NT2/D1 (cell line): Measurements from ENCODE around the gene FBLN2.

Experiments used
- DNase-seq: peaks from one replicate; pipeline ENCODE4 v3.0.0-alpha.2; 2011; ENCODE audit warnings: low read depth, low spot score
- H3K27me3 ChIP-seq: 2 replicates; pipeline ENCODE4 v1.6.0; 2011; ENCODE audit warnings: mild to moderate bottlenecking; ENCODE audit not compliant: insufficient read length, insufficient read depth
- H3K36me3 ChIP-seq: 2 replicates; pipeline ENCODE4 v1.6.1; 2011; ENCODE audit warnings: mild to moderate bottlenecking, low read length, mixed read lengths; ENCODE audit not compliant: insufficient read depth, insufficient read length
- H3K4me1 ChIP-seq: 2 replicates; pipeline ENCODE4 v1.5.1; 2011; ENCODE audit not compliant: insufficient read depth, insufficient read length
- H3K4me3 ChIP-seq: 2 replicates; pipeline ENCODE4 v1.5.1; 2011; ENCODE audit warnings: low read depth; ENCODE audit not compliant: insufficient read length
- H3K9ac ChIP-seq: 2 replicates; pipeline ENCODE4 v1.6.0; 2011; ENCODE audit warnings: low read depth; ENCODE audit not compliant: insufficient read length
- H3K9me3 ChIP-seq: 2 replicates; pipeline ENCODE4 v1.5.1; 2011; ENCODE audit warnings: mild to moderate bottlenecking, low read length; ENCODE audit not compliant: insufficient read depth
- SUZ12 ChIP-seq: IDR thresholded peaks from 2 replicates; pipeline ENCODE4 v1.6.1; 2011; ENCODE audit not compliant: insufficient read length, insufficient read depth; ENCODE audit errors: extremely low read depth
- YY1 ChIP-seq: IDR thresholded peaks from 2 replicates; pipeline ENCODE4 v1.6.1; 2011; ENCODE audit not compliant: insufficient read length, insufficient read depth
- ZNF274 ChIP-seq: IDR thresholded peaks from 2 replicates; pipeline ENCODE4 v1.6.1; 2011; ENCODE audit warnings: mild to moderate bottlenecking, low read depth, low read length

Gene FBLN2

DNA sequence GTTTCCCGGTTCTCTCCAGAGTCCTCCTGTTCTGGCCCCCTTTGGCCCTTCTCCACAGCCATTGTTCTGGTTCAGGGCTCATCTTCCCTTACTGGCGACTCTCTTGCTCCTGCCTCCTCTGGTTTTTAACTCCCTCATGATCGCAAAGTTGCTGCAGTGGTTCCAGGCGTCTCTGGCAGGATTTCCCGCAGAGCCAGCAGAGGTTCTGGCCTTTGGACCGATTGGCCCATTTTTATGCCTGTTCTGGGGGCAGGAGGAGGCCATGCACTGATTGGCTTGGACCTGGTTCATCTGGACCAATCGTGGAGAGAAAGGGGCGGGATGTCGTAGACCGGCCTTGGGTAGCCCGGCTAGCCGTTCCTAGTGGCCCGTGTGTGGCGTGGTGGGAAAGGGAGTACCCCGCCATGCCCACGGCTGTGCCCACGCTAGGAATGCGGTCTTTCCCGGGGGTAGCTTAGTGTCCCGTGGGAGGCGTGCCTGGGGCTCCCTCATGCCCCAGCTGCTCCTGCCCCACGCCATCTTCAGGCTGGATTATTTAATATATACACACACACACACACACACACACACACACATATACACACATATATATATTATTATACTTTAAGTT lies 113.4 kb downstream of the FBLN2 start:
- H3K27me3 ChIP-seq: peaks cover 11% of the 10 kb centered on the region
- peaks cover 6% of the 10 kb centered on the region for H3K4me1 ChIP-seq
- TF ChIP-seq SUZ12 (no peak), ZNF274 (no peak)
- no peaks in the 10 kb centered on the region for H3K36me3 ChIP-seq
- H3K9ac ChIP-seq: no peak overlapping the region
- no peak overlapping the region for H3K4me3 ChIP-seq
- no peak for DNase-seq
- H3K9me3 ChIP-seq: no peaks in the 10 kb centered on the region; the same call in 1 of the 2 replicates

DNA sequence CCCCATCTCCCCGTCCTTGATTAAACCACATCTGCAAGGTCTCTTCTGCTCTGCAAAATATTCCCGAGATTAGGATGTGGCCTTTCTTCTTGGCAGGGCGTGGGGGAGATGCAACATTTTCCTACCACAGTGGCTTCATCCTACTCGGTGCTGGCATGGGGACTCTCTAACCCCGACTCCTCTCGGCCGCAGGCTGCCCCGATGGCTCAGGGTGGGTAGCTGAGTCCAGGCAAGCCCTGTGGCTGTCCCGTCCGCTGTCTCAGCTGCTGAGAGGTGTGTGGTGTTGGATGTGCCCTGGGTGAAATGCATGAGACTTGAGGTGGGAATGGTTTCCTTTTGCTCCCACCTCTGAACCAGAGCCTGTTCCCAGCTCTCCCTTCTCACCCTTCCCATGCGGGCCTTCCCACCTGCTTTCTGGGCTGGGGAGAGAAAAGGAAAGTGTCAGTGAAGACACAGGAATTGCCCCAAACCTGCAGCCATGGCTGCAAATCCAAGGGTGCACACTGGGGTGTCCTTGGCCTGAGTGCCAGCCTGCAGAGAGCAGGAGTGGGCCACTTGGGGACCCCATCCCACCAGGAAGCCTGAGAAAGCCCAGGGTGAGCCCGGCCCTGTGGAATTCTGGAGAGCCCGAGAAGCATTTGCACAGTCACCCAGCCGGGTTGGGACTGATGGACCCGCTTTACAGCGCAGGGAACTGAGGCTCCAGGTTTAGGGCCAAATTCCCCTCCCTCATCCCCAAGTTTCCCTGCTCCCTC lies 115.0 kb downstream of the FBLN2 start:
- TF ChIP-seq ZNF274: no peak
- no peak for TF ChIP-seq SUZ12
- TF ChIP-seq YY1: no peak
- Histone ChIP-seq H3K36me3 (no peaks in the 10 kb centered on the region), H3K9me3 (no peaks in the 10 kb centered on the region; the same call in 1 of the 2 replicates), H3K4me1 (peaks cover 6% of the 10 kb centered on the region), H3K27me3 (no peaks in the 10 kb centered on the region), H3K4me3 (no peak overlapping the region), H3K9ac (no peak overlapping the region)
- no peak for DNase-seq

GRCh38 chr3:13665582-13666226 lies 116.8 kb downstream of the FBLN2 start:
- no peak for TF ChIP-seq ZNF274
- TF ChIP-seq YY1: no peak
- no peak for TF ChIP-seq SUZ12
- Histone ChIP-seq H3K27me3 (no peaks in the 10 kb centered on the region), H3K4me3 (no peak overlapping the region), H3K4me1 (peaks cover 6% of the 10 kb centered on the region), H3K9ac (no peak overlapping the region), H3K36me3 (no peaks in the 10 kb centered on the region), H3K9me3 (no peaks in the 10 kb centered on the region)
- DNase-seq: no peak

DNA sequence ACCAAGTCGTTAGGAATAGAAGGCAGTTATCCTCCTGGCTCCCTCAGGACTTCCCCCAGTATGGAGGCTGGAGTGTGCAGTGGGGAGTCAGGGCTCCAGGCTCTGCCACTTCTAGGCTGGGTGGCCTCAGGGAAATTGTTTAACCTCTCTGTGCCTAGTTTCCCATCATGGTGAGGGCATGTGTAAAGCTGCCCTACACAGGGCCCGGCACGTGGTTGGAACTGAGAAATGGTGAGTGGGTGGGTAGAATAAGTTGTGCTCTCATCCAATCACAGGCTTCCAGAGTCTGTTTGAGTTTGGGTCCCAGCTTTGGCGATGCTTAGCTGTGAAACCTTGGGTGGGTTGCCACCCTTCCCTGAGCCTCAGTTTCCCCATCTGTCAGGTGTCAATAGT lies 117.3 kb downstream of the FBLN2 start:
- Histone ChIP-seq H3K27me3 (no peaks in the 10 kb centered on the region), H3K36me3 (no peaks in the 10 kb centered on the region)
- TF ChIP-seq ZNF274 (no peak), SUZ12 (no peak), YY1 (no peak)

DNA sequence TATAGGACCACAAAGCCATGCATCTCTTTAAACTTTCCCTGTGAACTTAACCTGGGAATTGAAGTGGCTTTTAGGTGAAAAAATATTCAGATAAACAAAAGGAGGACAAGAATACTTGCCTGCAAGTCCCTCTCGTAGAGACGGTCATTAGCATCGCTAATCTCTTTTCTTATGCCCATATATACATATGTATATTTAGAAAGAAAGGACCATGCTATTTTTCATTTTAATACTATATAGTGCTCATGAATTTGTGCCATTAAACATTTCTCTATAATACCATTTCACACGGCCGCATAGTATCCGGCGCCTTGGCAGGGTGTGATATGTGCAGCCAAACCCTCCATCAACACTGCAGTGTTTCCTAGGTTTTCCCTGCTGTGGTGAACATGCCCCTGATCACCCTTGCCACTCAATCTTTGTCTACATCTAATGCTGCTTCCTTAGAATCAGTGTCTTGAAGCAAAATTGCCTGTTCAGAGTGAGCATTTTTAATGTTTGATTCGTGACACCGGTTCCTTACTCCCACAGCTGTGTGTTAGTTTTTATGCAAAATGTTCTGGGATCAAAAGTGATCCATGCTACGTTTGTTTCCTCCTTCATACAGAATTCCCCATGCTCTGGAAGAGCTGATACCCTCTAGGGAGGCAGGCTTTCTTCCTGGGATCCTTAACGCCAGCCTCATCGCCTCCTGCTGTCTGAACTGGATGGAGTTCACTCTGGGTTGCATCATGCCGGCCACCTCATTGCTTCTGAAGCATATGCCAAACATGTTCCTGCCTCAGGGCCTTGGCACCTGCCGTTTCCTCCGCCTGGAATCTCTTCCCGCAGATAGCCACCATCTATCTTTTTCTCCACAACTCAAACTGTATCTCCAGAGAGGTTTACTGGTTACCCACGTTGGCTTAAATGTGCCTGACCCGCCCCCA lies 118.1 kb downstream of the FBLN2 start:
- Histone ChIP-seq H3K36me3 (no peaks in the 10 kb centered on the region), H3K27me3 (no peaks in the 10 kb centered on the region), H3K9me3 (no peaks in the 10 kb centered on the region), H3K9ac (no peak overlapping the region), H3K4me1 (peaks cover under 1% of the 10 kb centered on the region), H3K4me3 (no peak overlapping the region)
- TF ChIP-seq ZNF274 (no peak), SUZ12 (no peak), YY1 (no peak)
- DNase-seq: no peak

More for the DNA sequence above, 117.3 kb downstream of the FBLN2 start:
- H3K9me3 ChIP-seq: no peaks in the 10 kb centered on the region
- no peak for DNase-seq
- peaks cover 6% of the 10 kb centered on the region for H3K4me1 ChIP-seq
- H3K4me3 ChIP-seq: no peak overlapping the region
- no peak overlapping the region for H3K9ac ChIP-seq

DNA sequence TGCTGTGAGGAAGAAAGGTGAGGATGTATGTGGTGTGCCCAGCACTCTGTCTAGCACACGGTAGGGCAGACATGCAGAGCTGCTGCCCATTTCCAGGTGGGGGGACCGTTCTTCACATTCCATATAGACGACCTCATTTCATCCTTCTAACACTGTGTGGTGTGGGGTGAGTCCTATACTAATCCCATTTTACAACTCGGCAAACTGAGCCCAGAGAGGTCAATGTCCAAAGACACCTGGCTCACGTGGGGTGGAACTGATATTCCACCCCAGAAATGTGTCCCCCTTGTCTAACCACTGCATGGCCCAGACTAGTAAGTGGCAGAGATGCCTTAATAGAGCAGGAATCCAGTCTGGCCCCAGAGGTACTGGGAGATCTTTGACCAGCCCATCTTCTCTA lies 119.2 kb downstream of the FBLN2 start:
- Histone ChIP-seq H3K4me3 (no peak overlapping the region), H3K4me1 (no peaks in the 10 kb centered on the region), H3K27me3 (no peaks in the 10 kb centered on the region), H3K9ac (no peak overlapping the region), H3K36me3 (no peaks in the 10 kb centered on the region), H3K9me3 (no peaks in the 10 kb centered on the region)
- DNase-seq: no peak
- no peak for TF ChIP-seq SUZ12
- no peak for TF ChIP-seq ZNF274
- TF ChIP-seq YY1: no peak

DNA sequence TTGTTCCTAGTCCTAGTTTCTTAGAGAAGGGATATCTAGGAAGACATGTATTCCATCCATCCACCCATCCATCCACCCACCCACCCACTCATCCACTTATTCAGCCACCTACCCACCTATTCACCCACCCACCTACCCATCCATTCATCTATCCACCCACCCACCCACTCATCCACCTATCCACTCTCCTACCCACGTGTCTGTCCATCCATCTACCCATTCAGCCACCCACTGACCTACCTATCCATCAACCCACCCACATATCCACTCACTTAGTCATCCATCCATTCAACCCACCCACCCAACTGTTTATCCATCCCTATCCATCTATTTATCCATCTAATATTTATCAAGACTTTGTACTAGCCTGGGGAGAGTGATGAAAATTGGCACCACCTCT lies 120.5 kb downstream of the FBLN2 start:
- Histone ChIP-seq H3K9me3 (no peaks in the 10 kb centered on the region), H3K4me1 (peaks cover 3% of the 10 kb centered on the region), H3K36me3 (no peaks in the 10 kb centered on the region), H3K27me3 (no peaks in the 10 kb centered on the region), H3K9ac (no peak overlapping the region), H3K4me3 (no peak overlapping the region)
- no peak for DNase-seq
- TF ChIP-seq YY1: no peak
- TF ChIP-seq SUZ12: no peak
- TF ChIP-seq ZNF274: no peak
